Neural progenitor cell (in vitro differentiated cells): ENCODE measurements around the gene RAD54L2. TPM values are rescaled to one million over a fixed set of nuclear protein-coding genes. Genes with fewer than 3 reads are reported as not detected.
A peak's percentile ranks its signal among the peaks of the same experiment; 100 is the strongest.

Experiments used
- DNase-seq: peaks from one replicate; pipeline ENCODE4 v3.0.0-alpha.2; 2016; ENCODE audit warnings: low spot score
- H2AFZ ChIP-seq: fragments of 200-600 bp; sonication (generic); replicated peaks from 2 replicates; pipeline ENCODE4 v1.6.1; 2016; ENCODE audit warnings: antibody characterized with exemption
- H3F3A ChIP-seq: fragments of 200-600 bp; sonication (generic); 2 replicates; pipeline ENCODE4 v1.6.1; 2016; ENCODE audit warnings: antibody characterized with exemption, low read depth
- H3K27ac ChIP-seq: fragments of 200-600 bp; sonication (generic); 2 replicates; pipeline ENCODE4 v1.5.1; 2016; ENCODE audit warnings: mild to moderate bottlenecking
- H3K27me3 ChIP-seq: fragments of 200-600 bp; sonication (generic); 2 replicates; pipeline ENCODE4 v1.6.1; 2016; ENCODE audit warnings: mild to moderate bottlenecking, moderate library complexity
- H3K36me3 ChIP-seq: fragments of 200-600 bp; sonication (generic); 2 replicates; pipeline ENCODE4 v1.5.1; 2016
- H3K4me1 ChIP-seq: fragments of 200-600 bp; sonication (generic); 2 replicates; pipeline ENCODE4 v1.6.1; 2016; ENCODE audit warnings: mixed run types
- H3K4me2 ChIP-seq: fragments of 200-600 bp; sonication (generic); 2 replicates; pipeline ENCODE4 v1.6.1; 2016
- H3K4me3 ChIP-seq: fragments of 200-600 bp; sonication (generic); 2 replicates; pipeline ENCODE4 v1.5.1; 2016
- H3K79me2 ChIP-seq: fragments of 200-600 bp; sonication (generic); 2 replicates; pipeline ENCODE4 v1.6.1; 2016; ENCODE audit warnings: low read depth
- H3K9ac ChIP-seq: fragments of 200-600 bp; sonication (generic); 2 replicates; pipeline ENCODE4 v1.6.1; 2016
- H3K9me3 ChIP-seq: fragments of 200-600 bp; sonication (generic); 2 replicates; pipeline ENCODE4 v1.5.1; 2016; ENCODE audit warnings: low read depth
- H4K20me1 ChIP-seq: fragments of 200-600 bp; sonication (generic); 2 replicates; pipeline ENCODE4 v1.6.1; 2016; ENCODE audit warnings: low read depth
- H3K27ac Mint-ChIP-seq: 3 replicates; pipeline ENCODE4 v1.8.0; 2021; ENCODE audit warnings: mixed read lengths
- H3K27me3 Mint-ChIP-seq: 2 replicates; pipeline ENCODE4 v1.8.0; 2022; ENCODE audit warnings: low read depth, mild to moderate bottlenecking, inconsistent platforms, moderate library complexity, mixed read lengths; ENCODE audit not compliant: insufficient read depth
- H3K36me3 Mint-ChIP-seq: 3 replicates; pipeline ENCODE4 v1.8.0; 2021; ENCODE audit warnings: mixed read lengths
- H3K4me1 Mint-ChIP-seq: 3 replicates; pipeline ENCODE4 v1.8.0; 2021; ENCODE audit warnings: mixed read lengths
- H3K4me3 Mint-ChIP-seq: 3 replicates; pipeline ENCODE4 v1.8.0; 2021; ENCODE audit warnings: mild to moderate bottlenecking, moderate library complexity, mixed read lengths
- H3K9me3 Mint-ChIP-seq: 3 replicates; pipeline ENCODE4 v1.8.0; 2020; ENCODE audit warnings: mixed read lengths
- EZH2 ChIP-seq: fragments of 200-600 bp; sonication (generic); IDR thresholded peaks from 2 replicates; pipeline ENCODE4 v1.6.1; 2017; ENCODE audit warnings: antibody characterized with exemption, mild to moderate bottlenecking, moderate library complexity
- EZH2phosphoT487 ChIP-seq: fragments of 200-600 bp; sonication (generic); IDR thresholded peaks from 2 replicates; pipeline ENCODE4 v1.6.1; 2017; ENCODE audit warnings: antibody characterized with exemption
- total RNA-seq: library from RNA; depleted of rRNA; stranded (reverse); fragments of >200 nt; gene quantifications from 2 replicates; pipeline ENCODE4 v1.2.3, GENCODE V29; 2015; ENCODE audit warnings: low replicate concordance
- TF ChIP-seq, protein P1 (sequence below): fragments of 200-600 bp; sonication (generic); IDR thresholded peaks from 2 replicates; pipeline ENCODE4 v1.5.1; 2017; ENCODE audit warnings: antibody characterized with exemption, mild to moderate bottlenecking

The RAD54L2 gene
- total RNA-seq, 1 donor from 2014 or later: 30.5 TPM

- Mint-ChIP-seq H3K27ac (no peak overlapping the region), H3K27me3 (peaks cover 2% of the 10 kb centered on the region), H3K9me3 (peaks cover 17% of the 10 kb centered on the region), H3K4me1 (peaks cover 8% of the 10 kb centered on the region), H3K36me3 (peaks cover 24% of the 10 kb centered on the region), H3K4me3 (no peak overlapping the region)
- no peak overlapping the region for H3K4me3 ChIP-seq
- no peak overlapping the region for H3K4me2 ChIP-seq
- peaks cover 14% of the 10 kb centered on the region for H3F3A ChIP-seq
- no peak overlapping the region for H3K9ac ChIP-seq
- H3K4me1 ChIP-seq: peaks cover 7% of the 10 kb centered on the region
- peak overlapping the region; percentile 81 for H3K27ac ChIP-seq
- H3K36me3 ChIP-seq: no peaks in the 10 kb centered on the region
- DNase-seq: no peak
- H3K79me2 ChIP-seq: peaks cover 82% of the 10 kb centered on the region
- H4K20me1 ChIP-seq: peaks cover 15% of the 10 kb centered on the region
- TF ChIP-seq EZH2: no peak
- TF ChIP-seq, protein P1, sequence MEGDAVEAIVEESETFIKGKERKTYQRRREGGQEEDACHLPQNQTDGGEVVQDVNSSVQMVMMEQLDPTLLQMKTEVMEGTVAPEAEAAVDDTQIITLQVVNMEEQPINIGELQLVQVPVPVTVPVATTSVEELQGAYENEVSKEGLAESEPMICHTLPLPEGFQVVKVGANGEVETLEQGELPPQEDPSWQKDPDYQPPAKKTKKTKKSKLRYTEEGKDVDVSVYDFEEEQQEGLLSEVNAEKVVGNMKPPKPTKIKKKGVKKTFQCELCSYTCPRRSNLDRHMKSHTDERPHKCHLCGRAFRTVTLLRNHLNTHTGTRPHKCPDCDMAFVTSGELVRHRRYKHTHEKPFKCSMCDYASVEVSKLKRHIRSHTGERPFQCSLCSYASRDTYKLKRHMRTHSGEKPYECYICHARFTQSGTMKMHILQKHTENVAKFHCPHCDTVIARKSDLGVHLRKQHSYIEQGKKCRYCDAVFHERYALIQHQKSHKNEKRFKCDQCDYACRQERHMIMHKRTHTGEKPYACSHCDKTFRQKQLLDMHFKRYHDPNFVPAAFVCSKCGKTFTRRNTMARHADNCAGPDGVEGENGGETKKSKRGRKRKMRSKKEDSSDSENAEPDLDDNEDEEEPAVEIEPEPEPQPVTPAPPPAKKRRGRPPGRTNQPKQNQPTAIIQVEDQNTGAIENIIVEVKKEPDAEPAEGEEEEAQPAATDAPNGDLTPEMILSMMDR: no peak
- no peaks in the 10 kb centered on the region for H3K27me3 ChIP-seq
- H2AFZ ChIP-seq: no peak overlapping the region
- no peaks in the 10 kb centered on the region for H3K9me3 ChIP-seq
Observed at GRCh38 chr3:51581524-51581923, 43.0 kb downstream of the RAD54L2 start.

GRCh38 chr3:51585197-51585596, 46.7 kb downstream of the RAD54L2 start:
- Histone ChIP-seq H2AFZ (no peak overlapping the region), H3K27me3 (no peaks in the 10 kb centered on the region), H3K4me2 (no peak overlapping the region), H3K79me2 (peaks cover 64% of the 10 kb centered on the region), H3K9ac (no peak overlapping the region), H3F3A (peaks cover 14% of the 10 kb centered on the region), H3K36me3 (no peaks in the 10 kb centered on the region), H3K4me1 (peaks cover 7% of the 10 kb centered on the region), H3K27ac (peak overlapping the region; percentile 3), H3K4me3 (no peak overlapping the region), H4K20me1 (peaks cover 15% of the 10 kb centered on the region), H3K9me3 (no peaks in the 10 kb centered on the region)
- Mint-ChIP-seq H3K36me3 (peaks cover 9% of the 10 kb centered on the region), H3K27me3 (no peaks in the 10 kb centered on the region), H3K4me3 (no peak overlapping the region), H3K27ac (no peak overlapping the region), H3K9me3 (no peaks in the 10 kb centered on the region), H3K4me1 (peaks cover 8% of the 10 kb centered on the region)
- TF ChIP-seq, protein P1: no peak
- TF ChIP-seq EZH2 (no peak), EZH2phosphoT487 (no peak)
- no peak for DNase-seq

- H3K4me2 ChIP-seq: no peak overlapping the region
- H3F3A ChIP-seq: peaks cover 7% of the 10 kb centered on the region
- H3K36me3 Mint-ChIP-seq: peaks cover 16% of the 10 kb centered on the region
- peaks cover 8% of the 10 kb centered on the region for H3K4me1 Mint-ChIP-seq
- H3K4me3 ChIP-seq: no peak overlapping the region
- H3K9me3 Mint-ChIP-seq: no peaks in the 10 kb centered on the region
- H3K9me3 ChIP-seq: no peaks in the 10 kb centered on the region
- H2AFZ ChIP-seq: no peak overlapping the region
- no peaks in the 10 kb centered on the region for H3K27me3 ChIP-seq
- H3K27ac ChIP-seq: no peak overlapping the region
- H3K27me3 Mint-ChIP-seq: no peaks in the 10 kb centered on the region
- H3K9ac ChIP-seq: no peak overlapping the region
- no peak overlapping the region for H3K4me3 Mint-ChIP-seq
- no peak for DNase-seq
- peak overlapping the region; percentile 57 for H3K27ac Mint-ChIP-seq
- H3K79me2 ChIP-seq: peaks cover 57% of the 10 kb centered on the region
- TF ChIP-seq, protein P1: no peak
- no peak for TF ChIP-seq EZH2phosphoT487
- TF ChIP-seq EZH2: no peak
- no peaks in the 10 kb centered on the region for H3K36me3 ChIP-seq
- peaks cover 5% of the 10 kb centered on the region for H3K4me1 ChIP-seq
- H4K20me1 ChIP-seq: peaks cover 15% of the 10 kb centered on the region
Observed at GRCh38 chr3:51585871-51586270, 47.4 kb downstream of the RAD54L2 start.

Other genes starting within 250 kb of the RAD54L2 start
- gene MANF, start 153.4 kb upstream of the RAD54L2 start, total RNA-seq: 51.1 and 68.9 TPM in 2 replicates
- gene RBM15B, start 147.4 kb upstream of the RAD54L2 start, total RNA-seq: 28.1 and 47.9 TPM in 2 replicates
- gene DCAF1, start 38.7 kb upstream of the RAD54L2 start, total RNA-seq: 20.2 and 22.0 TPM in 2 replicates
- gene TEX264, start 132.5 kb downstream of the RAD54L2 start, total RNA-seq: 0.54 and 2.8 TPM in 2 replicates
- 1.9 and 4.9 TPM in 2 replicates for gene GRM2, start 168.3 kb downstream of the RAD54L2 start, total RNA-seq
- gene IQCF6, start 240.5 kb downstream of the RAD54L2 start, total RNA-seq: not detected in 2 replicates